GM23248 (cell line): Measurements from ENCODE around the gene NFIX. TPM values are rescaled to one million over a fixed set of nuclear protein-coding genes. Genes with fewer than 3 reads are reported as not detected.

Experiments used
- DNase-seq: peaks from one replicate; pipeline ENCODE4 v3.0.0-alpha.2; 2015
- H2AFZ ChIP-seq: fragments of 200-600 bp; sonication (generic); 2 replicates; pipeline ENCODE4 v1.6.1; 2016; ENCODE audit warnings: antibody characterized with exemption
- H3F3A ChIP-seq: fragments of 200-600 bp; sonication (generic); 2 replicates; pipeline ENCODE4 v1.6.1; 2016; ENCODE audit warnings: mild to moderate bottlenecking, antibody characterized with exemption, mixed run types; ENCODE audit not compliant: insufficient read depth
- H3K27ac ChIP-seq: fragments of 200-600 bp; sonication (generic); 2 replicates; pipeline ENCODE4 v1.5.1; 2016; ENCODE audit warnings: mild to moderate bottlenecking
- H3K27me3 ChIP-seq: fragments of 200-600 bp; sonication (generic); replicated peaks from 2 replicates; pipeline ENCODE4 v1.6.1; 2016; ENCODE audit warnings: mild to moderate bottlenecking; ENCODE audit not compliant: insufficient read depth
- H3K36me3 ChIP-seq: fragments of 200-600 bp; sonication (generic); 2 replicates; pipeline ENCODE4 v1.6.1; 2016; ENCODE audit warnings: low read depth, mild to moderate bottlenecking
- H3K4me1 ChIP-seq: fragments of 200-600 bp; sonication (generic); 2 replicates; pipeline ENCODE4 v1.6.1; 2016; ENCODE audit warnings: mild to moderate bottlenecking; ENCODE audit not compliant: insufficient read depth
- H3K4me2 ChIP-seq: fragments of 200-600 bp; sonication (generic); one replicate; pipeline ENCODE4 v1.6.1; 2016; ENCODE audit warnings: mild to moderate bottlenecking; ENCODE audit not compliant: unreplicated experiment
- H3K4me3 ChIP-seq: fragments of 200-600 bp; sonication (generic); 2 replicates; pipeline ENCODE4 v1.5.1; 2016; ENCODE audit warnings: mild to moderate bottlenecking
- H3K79me2 ChIP-seq: fragments of 200-600 bp; sonication (generic); 2 replicates; pipeline ENCODE4 v1.6.1; 2016; ENCODE audit warnings: mild to moderate bottlenecking; ENCODE audit not compliant: insufficient read depth
- H3K9ac ChIP-seq: fragments of 200-600 bp; sonication (generic); 2 replicates; pipeline ENCODE4 v1.6.1; 2016; ENCODE audit warnings: mild to moderate bottlenecking
- H3K9me2 ChIP-seq: fragments of 200-600 bp; sonication (generic); 2 replicates; pipeline ENCODE4 v1.6.1; 2016; ENCODE audit warnings: mixed run types, mild to moderate bottlenecking, moderate library complexity; ENCODE audit not compliant: insufficient read depth
- H3K9me3 ChIP-seq: fragments of 200-600 bp; sonication (generic); one replicate; pipeline ENCODE4 v1.6.1; 2017; ENCODE audit warnings: low read depth
- H4K20me1 ChIP-seq: fragments of 200-600 bp; sonication (generic); 2 replicates; pipeline ENCODE4 v1.6.0; 2016; ENCODE audit not compliant: insufficient read depth
- EZH2 ChIP-seq: fragments of 200-600 bp; sonication (generic); IDR thresholded peaks from 2 replicates; pipeline ENCODE4 v1.6.1; 2018; ENCODE audit warnings: antibody characterized with exemption, mild to moderate bottlenecking; ENCODE audit not compliant: insufficient read depth, poor library complexity, severe bottlenecking
- EZH2phosphoT487 ChIP-seq: fragments of 200-600 bp; sonication (generic); IDR thresholded peaks from 2 replicates; pipeline ENCODE4 v1.6.1; 2018; ENCODE audit warnings: antibody characterized with exemption, moderate library complexity, mild to moderate bottlenecking, low read depth; ENCODE audit not compliant: insufficient read depth
- WGBS, 2 experiments: methylation state at CpG; one replicate each; pipeline ENCODE4 v1.1.6; 2015 to 2017; ENCODE audit warnings: low lambda C conversion rate in 2 of 2, low coverage in 1 of 2; ENCODE audit errors: missing lambda C conversion rate in 2 of 2; 5-methylcytosine and 5-hydroxymethylcytosine counted together
- in situ Hi-C: fragments of 300-500 bp; cut with MboI; formaldehyde crosslinking; loops from 2 replicates; pipeline ENCODE4 v1.15.0; 2020
- polyA plus RNA-seq: library from polyadenylated mRNA; unstranded; fragments of >200 nt; fragmentation: Nextera tagmentation; extraction: Ambion mirVana; gene quantifications from 2 replicates; pipeline ENCODE4 v1.2.1, GENCODE V29; 2016
- total RNA-seq: library from RNA; depleted of rRNA; stranded (reverse); fragments of >200 nt; shearing (Covaris generic); gene quantifications from 2 replicates; pipeline ENCODE4 v1.2.3, GENCODE V29; 2014

NFIX gene
- total and polyA plus RNA-seq, 2 experiments from 2014 or later = 60.8 to 71.0 TPM

DNA sequence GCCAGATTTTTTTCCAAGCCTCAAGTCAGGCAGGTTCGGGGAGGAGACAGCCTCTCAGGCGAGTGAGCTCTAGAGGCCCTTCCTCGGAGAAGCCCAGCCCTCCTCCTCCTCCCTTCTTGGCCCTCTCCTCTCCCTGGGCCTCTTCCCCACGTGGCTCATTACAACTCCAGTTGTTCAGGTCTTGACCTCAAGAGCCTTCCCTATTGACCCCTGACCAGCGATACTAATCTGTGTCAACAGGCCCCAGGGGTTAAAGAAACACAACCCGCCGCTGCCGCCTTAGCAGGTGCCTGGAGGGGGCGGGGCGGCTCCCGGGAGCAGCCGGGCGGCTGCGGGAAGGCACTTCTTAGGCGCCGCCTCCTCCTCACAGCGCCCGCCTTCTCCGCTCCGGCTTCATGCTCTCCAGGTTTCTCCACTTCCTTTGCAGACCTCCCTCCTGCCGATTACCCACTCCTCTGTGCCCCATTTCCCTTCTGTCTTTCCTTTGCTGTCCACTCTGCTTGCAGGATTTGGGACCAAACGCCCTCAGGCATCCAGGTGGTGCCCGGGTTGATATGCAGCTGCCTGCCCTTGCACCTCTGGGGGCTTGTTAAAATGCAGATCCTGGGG lies 56.4 kb downstream of the NFIX start:
- Histone ChIP-seq H3K4me2 (peak overlapping the region; percentile 86), H3K4me1 (peaks cover 66% of the 10 kb centered on the region), H3K27me3 (no peaks in the 10 kb centered on the region), H3K9me3 (no peaks in the 10 kb centered on the region), H3K27ac (peak overlapping the region; percentile 98), H4K20me1 (no peaks in the 10 kb centered on the region), H3K36me3 (no peaks in the 10 kb centered on the region), H3K9ac (no peak overlapping the region; the same call in 1 of the 2 replicates), H3K4me3 (no peak overlapping the region), H3F3A (peaks cover 16% of the 10 kb centered on the region), H2AFZ (no peak overlapping the region), H3K9me2 (no peaks in the 10 kb centered on the region), H3K79me2 (peaks cover 86% of the 10 kb centered on the region)
- in situ Hi-C loops = no loop called here
- TF ChIP-seq EZH2phosphoT487 = no peak
- WGBS, 2 experiments = 13 to 20% methylated on average over 19 to 23 of the region's 23 CpGs
- DNase-seq = peak; percentile 48

DNA sequence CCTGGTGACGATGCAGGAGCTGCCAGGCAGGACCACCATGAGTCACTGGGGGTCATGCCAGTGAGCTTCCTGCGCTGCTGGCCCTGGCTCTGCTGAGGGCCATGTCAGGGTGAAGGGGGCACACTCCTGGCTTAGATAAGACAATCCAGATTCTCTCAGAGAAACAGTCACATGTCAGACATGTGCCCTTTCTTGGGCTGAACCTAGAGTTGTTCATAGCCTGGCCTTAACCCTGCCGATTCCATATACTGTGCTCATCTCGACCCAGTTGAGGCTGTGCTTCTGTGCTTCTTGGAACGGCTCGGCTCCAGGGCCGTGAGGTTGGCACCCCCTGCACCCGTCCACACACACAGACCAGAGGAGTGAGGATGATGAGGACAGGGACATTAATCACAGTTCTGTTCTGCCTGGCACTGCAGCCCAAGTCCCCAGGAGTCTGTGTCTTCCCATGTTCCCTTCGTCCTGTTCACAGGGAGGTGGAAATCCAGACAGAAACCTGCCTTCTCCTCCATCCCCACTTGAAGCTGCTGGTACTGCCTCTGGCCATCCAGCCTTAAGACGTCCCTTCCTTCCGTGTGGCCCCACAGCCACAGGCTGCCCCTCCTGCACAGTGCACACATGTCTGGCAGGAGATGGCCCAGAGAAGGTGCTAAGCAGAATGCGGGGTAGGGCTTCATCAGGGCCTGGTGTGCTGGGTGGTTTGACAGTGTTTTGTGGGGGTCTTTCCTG lies 57.3 kb downstream of the NFIX start:
- no peaks in the 10 kb centered on the region for H3K36me3 ChIP-seq
- peaks cover 86% of the 10 kb centered on the region for H3K79me2 ChIP-seq
- H4K20me1 ChIP-seq = no peaks in the 10 kb centered on the region
- in situ Hi-C loops = no loop called here
- 20 to 23% methylated on average over 12 of the region's 12 CpGs for WGBS, 2 experiments
- DNase-seq = peak; percentile 50
- TF ChIP-seq EZH2phosphoT487 (no peak), EZH2 (no peak)
- H3K27ac ChIP-seq = peak overlapping the region; percentile 98
- H2AFZ ChIP-seq = no peak overlapping the region
- H3K27me3 ChIP-seq = no peaks in the 10 kb centered on the region
- H3K4me1 ChIP-seq = peaks cover 74% of the 10 kb centered on the region
- H3K4me3 ChIP-seq = no peak overlapping the region
- no peaks in the 10 kb centered on the region for H3K9me2 ChIP-seq
- no peaks in the 10 kb centered on the region for H3K9me3 ChIP-seq
- peak overlapping the region; percentile 87 for H3K9ac ChIP-seq
- peaks cover 19% of the 10 kb centered on the region for H3F3A ChIP-seq
- peak overlapping the region; percentile 86 for H3K4me2 ChIP-seq

GRCh38 chr19:13053238-13053637 lies 58.0 kb downstream of the NFIX start:
- peak overlapping the region; percentile 20; the same call in 1 of the 2 replicates for H3K4me3 ChIP-seq
- TF ChIP-seq EZH2 = no peak
- TF ChIP-seq EZH2phosphoT487 = no peak
- peak; percentile 41 for DNase-seq
- no peaks in the 10 kb centered on the region for H3K27me3 ChIP-seq
- in situ Hi-C loops = no loop called here
- no peaks in the 10 kb centered on the region for H4K20me1 ChIP-seq
- WGBS, 2 experiments = 24 to 37% methylated on average over 3 of the region's 3 CpGs
- H3K9ac ChIP-seq = peak overlapping the region; percentile 87
- peaks cover 74% of the 10 kb centered on the region for H3K4me1 ChIP-seq
- H3K9me2 ChIP-seq = no peaks in the 10 kb centered on the region
- peak overlapping the region; percentile 86 for H3K4me2 ChIP-seq
- H3F3A ChIP-seq = peaks cover 19% of the 10 kb centered on the region
- H2AFZ ChIP-seq = no peak overlapping the region
- peaks cover 86% of the 10 kb centered on the region for H3K79me2 ChIP-seq
- no peaks in the 10 kb centered on the region for H3K36me3 ChIP-seq
- peak overlapping the region; percentile 98 for H3K27ac ChIP-seq
- no peaks in the 10 kb centered on the region for H3K9me3 ChIP-seq

DNA sequence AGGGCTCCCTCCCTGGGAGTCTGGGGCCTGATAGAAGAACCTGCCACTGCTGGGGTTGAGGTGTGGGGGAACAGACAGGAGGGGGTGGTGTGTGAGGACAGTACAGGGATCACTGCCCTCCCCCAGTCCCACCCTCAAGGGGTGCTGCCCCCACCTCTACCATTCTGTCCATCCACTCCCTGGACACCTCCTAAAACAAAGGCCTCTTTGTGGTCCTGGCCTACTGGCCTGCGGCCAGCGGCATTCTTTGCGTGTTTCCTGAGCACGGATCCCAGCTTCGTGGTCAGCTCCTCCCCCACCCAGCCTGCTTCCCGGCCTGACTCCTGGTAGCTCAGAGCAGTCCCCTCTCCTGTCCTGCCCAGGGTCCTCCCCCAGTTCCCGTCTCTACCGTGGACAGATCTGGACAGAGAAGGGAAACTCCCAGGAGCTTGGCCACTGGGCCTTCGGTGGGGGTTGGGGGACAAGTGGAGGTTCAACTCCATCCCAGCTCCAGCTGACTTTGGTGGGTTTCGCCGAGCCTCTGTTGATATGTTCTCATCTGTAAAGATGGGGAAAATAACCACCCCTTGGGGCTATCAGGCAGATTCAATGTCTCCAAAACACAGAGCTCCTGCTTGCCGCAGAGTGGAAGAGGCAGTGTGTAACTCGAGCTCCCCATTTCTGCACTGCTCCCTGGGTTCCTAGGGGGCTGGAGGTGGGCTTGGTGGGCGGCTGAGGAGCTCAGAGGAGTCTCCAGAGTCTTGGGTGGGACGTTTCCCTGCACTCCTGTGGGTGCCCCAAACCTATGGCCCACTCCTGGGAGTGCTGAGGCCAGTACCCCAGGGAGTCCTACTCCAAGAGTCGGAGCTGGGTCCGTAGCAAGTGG lies 58.7 kb downstream of the NFIX start:
- in situ Hi-C loops = no loop called here

More for the DNA sequence above, 58.7 kb downstream of the NFIX start:
- 11% methylated on average over 17 of the region's 17 CpGs for WGBS, 2 experiments
- H3F3A ChIP-seq = peaks cover 19% of the 10 kb centered on the region
- no peaks in the 10 kb centered on the region for H4K20me1 ChIP-seq
- DNase-seq = peak; percentile 95
- TF ChIP-seq EZH2phosphoT487 = no peak
- no peak for TF ChIP-seq EZH2
- no peak overlapping the region for H2AFZ ChIP-seq
- peak overlapping the region; percentile 30; the same call in 1 of the 2 replicates for H3K4me3 ChIP-seq
- H3K79me2 ChIP-seq = peaks cover 86% of the 10 kb centered on the region
- no peaks in the 10 kb centered on the region for H3K36me3 ChIP-seq
- peak overlapping the region; percentile 87 for H3K9ac ChIP-seq
- H3K27me3 ChIP-seq = no peaks in the 10 kb centered on the region
- H3K4me2 ChIP-seq = peak overlapping the region; percentile 86
- no peaks in the 10 kb centered on the region for H3K9me2 ChIP-seq
- H3K9me3 ChIP-seq = no peaks in the 10 kb centered on the region
- peaks cover 77% of the 10 kb centered on the region for H3K4me1 ChIP-seq
- peak overlapping the region; percentile 98 for H3K27ac ChIP-seq
